Pons (tissue), 1 donor: ENCODE results near the gene DES.

Experiments used
- DNase-seq: peaks from one replicate; pipeline ENCODE4 v3.0.0-alpha.2; 2016; ENCODE audit warnings: low spot score

The DES gene

DNA sequence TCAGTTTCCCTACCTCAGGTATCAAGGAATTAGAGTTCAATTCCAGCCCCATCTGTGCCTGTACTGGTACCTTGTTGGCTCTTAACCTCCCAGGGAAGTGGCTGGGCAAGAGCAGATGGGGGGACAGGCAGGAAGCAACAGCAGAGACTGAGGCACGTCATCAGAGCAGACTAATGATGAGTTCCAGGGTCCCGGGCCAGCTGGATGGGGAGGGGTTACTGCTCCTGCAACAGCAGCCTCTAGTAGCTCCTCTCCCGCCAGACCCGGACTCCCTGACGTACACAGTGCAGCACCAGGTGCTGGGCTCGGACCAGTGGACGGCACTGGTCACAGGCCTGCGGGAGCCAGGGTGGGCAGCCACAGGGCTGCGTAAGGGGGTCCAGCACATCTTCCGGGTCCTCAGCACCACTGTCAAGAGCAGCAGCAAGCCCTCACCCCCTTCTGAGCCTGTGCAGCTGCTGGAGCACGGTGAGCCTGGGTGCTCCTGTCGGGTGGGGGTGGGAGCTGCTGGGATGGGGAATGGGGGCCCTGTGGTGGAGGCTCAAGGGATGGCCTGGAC, 54.5 kb downstream of the DES start:
- no peak for DNase-seq

DNA sequence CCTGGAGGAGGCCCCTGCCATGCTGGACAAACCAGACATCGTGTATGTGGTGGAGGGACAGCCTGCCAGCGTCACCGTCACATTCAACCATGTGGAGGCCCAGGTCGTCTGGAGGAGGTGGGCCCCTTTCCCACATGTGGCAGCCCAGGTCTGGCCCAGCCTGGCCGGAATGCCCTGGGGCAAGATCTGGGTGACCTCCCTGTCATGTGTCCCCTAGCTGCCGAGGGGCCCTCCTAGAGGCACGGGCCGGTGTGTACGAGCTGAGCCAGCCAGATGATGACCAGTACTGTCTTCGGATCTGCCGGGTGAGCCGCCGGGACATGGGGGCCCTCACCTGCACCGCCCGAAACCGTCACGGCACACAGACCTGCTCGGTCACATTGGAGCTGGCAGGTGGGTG, 55.3 kb downstream of the DES start:
- no peak for DNase-seq

GRCh38 chr2:219474285-219475060, 56.3 kb downstream of the DES start:
- no peak for DNase-seq

DNA sequence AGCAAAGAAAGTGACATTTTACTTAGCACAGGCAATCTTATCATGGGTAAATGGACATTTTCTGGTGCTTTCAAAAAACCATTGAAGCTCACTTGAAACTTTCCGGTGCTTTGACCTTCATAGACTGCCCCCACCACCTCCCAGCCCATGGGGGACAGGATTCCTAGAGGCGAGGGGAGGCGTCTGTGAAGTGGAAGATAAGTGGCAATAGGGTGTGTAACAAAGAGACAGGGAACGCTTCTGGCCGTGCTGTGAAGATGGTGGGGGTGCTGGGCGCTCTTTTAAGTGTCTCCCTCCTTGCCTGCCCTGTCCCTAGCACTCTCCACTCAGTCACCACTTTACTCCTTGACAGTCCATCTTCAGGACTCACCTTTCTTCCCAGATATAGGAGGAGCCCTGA, 57.1 kb downstream of the DES start:
- DNase-seq: no peak

GRCh38 chr2:219475697-219476651, 57.8 kb downstream of the DES start:
- DNase-seq: no peak
